Brain pericyte (primary cell): Measurements from ENCODE around the gene DPP6.
"Not testable (repeated sequence)": the region's sequence is repeated elsewhere in the genome, so short reads cannot be mapped to it uniquely, and the experiment has no call there.

Experiments
- DNase-seq: peaks from one replicate; pipeline ENCODE4 v3.0.0-alpha.2; 2012; ENCODE audit warnings: low read depth, low spot score

Gene DPP6

DNA sequence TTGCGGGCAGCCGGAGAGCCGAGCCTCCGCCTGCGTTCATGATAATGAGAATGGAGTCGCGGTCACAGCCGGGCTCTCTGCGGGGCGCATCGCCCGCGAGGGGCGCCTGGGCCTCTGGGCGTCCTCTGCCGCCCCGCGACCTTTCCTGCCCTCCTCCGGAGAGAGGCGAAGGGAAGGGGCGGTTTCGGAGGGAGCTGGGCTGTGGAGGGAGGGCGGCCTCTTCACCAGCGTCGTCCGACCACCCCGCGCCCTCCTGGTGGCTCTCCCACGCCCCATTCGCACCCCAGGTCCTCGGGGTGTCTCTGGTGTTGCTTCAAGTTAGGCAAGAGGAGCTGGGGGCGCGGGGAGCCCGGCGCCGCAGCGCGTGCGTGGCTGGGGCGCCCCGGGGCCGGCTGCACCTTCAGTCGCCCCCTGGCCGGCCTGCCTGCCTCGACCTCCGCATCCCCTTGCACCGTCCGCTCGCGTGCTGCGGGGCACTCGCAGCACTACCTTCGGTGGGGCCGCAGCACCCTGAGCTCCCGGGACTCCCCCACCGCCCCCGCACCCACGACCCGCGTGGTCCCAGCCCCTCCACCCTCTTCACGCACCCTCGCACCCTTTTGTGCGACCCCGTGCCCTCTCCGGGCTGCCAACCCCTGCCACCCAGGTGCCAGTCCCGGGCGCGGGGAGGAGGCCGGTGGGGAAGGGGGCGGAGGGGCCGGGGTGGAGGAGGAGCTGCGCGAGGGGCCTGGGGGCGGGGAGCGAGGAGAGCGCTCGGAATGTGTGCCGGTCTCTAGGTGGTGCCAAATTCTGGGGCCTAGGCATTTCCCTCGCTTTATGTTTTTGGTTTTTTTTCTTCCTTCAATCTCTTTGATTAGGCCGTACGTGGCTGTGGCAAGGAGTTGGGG is at the start of gene DPP6:
Gene DPP6 (plus strand): TSS at position 756 of the 887 bp plus-strand sequence.
- not testable (repeated sequence) for DNase-seq

DNA sequence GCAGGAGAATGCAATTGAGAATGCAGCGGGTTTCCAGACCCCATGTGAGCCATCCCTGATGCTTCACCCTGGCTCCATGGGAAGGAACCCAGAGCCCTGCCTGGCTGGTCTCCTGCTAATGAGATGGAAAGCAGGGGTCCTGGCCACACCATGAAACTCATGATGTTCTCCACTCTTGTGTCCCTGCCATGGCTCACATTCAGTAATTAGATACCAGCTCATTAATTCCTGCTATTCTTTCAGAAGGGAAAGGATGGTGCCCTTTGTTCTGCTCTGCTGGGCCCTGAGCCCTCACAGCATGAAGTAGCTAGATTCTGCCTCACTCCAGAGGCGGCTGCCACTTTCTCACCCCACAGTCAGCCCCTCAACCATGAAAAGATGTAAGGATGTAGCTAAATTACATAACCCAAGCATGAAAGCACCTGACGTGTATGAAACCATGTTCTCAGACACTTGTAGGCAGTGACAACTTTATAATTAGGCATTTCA is 42.7 kb upstream of the DPP6 start:
- DNase-seq = not testable (repeated sequence)

DNA sequence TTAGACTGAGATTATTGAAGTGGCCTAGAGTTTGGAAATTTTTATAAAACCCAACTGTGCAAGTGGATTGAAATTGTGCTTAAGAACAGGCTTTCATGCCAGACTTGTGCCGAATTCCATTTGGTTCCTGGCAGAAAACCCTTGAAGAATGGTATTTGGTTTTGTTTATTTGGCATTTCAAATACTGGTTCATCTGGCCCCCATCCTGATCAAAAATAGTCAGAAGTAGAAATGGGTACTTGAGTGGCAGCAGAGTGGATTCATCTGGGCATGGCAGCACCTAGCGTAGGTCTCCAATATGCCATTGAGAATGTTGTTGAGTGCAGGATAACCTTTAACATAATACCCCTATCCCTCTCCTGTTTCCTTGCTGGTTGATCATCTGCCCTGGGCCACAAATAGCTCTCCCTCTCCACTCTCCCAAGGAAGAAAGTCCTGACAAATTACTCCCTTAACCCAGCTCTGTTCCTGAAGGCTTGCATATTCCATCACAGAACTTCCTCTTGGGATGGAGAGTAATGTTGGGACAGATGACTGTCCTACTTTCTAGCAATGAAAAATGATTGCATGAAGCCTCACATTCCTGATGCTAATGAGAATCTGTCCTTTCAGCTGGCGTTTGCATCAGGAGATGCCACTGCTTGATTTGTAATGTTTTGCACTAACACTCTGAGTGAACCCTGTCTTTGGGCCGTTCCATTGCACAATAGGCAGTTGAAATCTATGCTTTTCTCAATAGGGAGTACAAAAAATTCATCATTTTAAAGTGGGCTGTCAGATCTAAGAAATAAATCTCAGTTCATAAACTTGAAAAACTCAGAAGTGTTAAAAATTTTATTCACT is 41.3 kb upstream of the DPP6 start:
- not testable (repeated sequence) for DNase-seq

DNA sequence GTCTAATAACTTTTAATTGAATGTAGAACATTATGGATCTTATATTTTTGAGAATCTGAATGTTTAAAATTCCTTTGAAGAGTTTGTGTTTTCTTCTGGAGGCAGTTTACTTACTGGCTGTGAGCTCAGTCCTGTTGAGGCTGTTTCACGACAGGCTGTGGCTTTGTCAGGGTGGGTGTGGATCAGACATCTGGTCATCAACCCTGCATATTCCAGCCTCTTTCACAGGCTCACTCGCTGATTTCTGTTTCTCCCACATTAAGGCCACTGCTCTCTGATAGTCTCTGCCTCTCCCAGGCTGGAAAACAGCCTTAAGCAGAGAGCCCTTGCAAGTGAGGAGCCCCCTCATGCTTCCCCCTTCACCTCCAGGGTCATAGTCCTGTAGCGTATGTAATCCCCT is 39.4 kb upstream of the DPP6 start:
- DNase-seq = not testable (repeated sequence)

DNA sequence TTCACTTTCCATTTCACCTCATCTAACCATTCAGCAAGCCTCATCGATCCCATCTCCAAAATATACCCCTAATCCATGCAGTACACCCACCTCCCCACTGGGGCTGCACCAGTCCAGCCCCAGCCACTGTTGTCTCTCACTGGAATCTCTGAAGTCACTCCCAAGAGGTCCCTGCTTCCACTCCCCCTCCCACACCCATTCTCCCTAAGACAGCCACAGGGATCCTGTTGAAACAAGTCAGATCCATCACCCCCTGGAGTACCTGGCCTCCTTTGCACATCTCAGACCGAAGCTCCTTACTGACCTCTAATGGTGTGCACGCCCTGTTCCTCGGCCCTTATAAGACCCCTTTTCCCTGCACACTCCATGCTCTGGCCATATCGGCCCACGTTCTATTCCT is 36.6 kb upstream of the DPP6 start:
- DNase-seq = not testable (repeated sequence)

DNA sequence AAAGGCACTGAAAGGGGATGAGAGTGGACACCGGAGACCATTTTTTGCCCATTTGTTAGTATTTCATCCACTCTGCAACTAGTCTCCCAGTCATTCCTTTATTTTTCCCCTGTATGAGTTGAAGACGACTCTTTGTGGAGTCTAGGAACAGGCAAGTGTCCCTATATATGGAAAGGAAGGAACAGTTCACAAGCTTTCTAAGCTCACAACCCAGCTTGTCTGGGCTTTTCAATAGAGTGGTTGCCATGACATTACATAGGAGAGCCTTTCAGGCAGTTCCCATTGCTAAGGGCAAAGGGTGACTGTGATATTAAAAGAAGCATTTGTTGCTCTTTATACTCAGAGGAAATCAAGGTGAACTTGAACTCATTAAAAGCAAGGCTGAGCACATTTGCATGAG is 33.8 kb upstream of the DPP6 start:
- DNase-seq = not testable (repeated sequence)

DNA sequence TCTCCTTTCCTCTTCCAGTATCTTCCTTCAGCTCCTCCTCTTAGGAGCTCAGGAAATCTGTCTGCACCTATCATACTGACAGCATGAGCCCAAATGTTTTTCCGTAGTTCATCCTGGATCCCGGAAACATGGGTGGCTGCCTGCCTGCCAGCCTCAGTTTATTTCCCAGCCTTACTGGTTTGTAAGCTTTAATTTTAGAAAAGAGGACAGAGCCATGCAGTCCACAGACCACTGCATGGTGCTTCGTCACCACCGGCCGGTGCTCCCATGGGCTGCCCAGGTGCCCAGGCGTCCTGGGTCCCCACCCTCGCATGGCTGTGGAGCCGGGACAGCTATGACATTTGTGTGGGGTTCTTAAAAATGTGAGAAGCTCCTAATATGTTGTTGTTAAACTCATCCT is 24.4 kb upstream of the DPP6 start:
- not testable (repeated sequence) for DNase-seq

DNA sequence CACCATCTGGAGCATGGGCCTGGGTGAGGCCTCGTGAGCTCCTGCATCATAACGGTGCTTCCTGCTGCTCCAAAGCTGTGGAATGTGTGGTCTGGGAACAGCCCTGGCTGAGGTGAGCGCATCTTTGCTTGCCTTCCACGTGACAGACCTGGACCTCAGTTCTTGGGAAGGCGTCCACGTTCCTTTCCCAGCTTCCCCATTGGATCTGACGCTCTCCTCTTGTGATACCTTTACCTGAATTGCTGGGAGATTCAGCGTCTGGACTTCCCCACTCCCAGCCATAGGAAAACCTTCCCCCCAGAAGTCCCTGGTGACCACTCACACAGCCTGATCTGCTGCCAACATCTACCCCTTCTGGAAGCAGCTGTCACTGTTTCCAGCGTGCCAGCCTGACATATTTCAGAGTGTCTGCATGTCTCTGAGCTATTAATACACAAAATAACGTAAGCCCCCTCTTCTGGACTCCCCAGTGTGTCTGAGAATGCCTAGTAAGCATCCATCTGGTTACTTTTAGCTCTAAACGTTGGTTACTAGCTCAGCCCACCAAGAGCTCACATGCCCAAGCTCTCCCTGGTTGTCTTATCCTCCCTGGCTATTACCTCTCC is 21.6 kb upstream of the DPP6 start:
- not testable (repeated sequence) for DNase-seq

DNA sequence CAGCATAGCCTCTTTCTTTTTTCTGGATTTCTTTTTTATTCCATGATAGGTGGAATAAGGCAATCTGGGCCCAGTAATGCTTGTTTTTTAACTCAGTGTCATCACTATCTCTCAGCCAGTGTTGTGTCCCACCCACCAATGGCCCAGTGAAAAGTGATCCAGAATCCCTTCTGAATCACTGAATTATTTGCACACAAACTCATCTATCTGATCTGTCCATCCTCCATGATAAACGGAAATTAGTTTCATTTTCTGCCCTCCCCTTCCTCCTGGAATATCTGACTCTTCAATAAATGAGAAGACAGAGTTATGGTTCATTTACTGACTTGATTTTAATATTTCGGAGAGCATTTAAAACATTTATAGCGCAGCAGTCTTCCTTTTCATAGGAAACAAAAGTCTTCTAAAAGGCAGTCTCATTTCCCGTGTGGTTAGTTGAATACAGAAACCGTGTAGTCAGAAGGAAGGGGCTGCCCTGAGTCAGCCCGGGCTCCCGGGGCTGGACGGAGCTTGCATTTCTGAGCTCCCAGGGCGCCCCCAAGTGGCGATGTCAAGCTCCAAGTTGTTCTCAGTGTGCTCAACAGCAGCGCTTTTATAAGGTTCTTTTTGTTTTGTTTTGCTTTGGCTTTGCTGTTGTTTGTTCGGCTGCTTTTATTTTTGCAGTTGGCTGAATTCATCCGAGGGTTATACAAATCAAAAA is 12.6 kb upstream of the DPP6 start:
- not testable (repeated sequence) for DNase-seq

DNA sequence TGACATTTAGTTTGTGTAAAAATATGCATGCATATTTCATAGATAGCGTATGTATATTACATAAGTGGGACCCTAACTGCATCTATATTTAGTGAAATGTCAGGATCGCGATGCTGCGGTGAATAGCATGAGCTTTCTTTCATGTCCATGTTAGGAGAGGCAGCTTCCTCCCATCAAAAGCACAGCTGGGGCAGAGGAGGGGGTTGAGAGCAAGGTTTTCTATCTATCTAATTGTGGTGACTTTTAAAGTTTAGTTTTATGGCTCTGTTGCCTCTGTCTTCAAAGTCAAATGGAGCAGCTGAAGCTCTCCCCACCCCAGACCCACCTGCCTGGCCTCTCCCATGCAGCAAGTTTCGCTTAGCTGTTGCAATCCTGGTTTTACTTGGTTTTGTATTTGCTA is 1.8 kb upstream of the DPP6 start:
- not testable (repeated sequence) for DNase-seq

DNA sequence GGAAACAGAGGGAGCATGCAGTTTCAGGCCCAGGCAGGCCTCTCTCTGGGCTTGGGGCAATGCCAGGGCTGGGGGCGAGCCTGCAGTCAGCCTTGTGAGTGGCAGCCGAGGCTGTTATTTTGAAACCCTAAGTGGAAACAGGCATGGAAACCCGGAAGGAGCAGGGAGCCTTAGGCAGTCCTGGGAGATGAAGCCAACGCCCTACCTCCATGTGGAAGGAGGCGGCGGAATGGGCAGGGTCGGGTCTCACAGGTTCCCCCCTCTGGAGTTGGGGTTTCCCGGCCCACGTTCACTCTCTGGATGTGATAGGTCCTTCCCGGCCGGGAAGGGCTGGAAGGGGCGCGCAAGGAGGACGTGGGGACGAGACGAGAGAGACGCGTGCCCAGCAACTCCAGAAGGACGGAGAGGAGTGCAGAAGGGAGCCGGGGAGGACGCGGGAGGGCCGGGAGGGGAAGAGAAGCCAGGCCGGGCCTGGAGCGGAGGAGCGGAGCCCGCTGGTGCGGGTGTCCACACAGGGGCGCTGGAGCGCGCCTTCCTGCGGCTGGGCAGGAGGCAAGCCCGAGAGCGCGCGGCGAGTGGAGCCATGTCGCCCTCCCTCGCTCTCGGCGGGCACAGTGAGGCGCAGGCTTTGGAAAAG is 1.1 kb upstream of the DPP6 start:
- DNase-seq = not testable (repeated sequence)

DNA sequence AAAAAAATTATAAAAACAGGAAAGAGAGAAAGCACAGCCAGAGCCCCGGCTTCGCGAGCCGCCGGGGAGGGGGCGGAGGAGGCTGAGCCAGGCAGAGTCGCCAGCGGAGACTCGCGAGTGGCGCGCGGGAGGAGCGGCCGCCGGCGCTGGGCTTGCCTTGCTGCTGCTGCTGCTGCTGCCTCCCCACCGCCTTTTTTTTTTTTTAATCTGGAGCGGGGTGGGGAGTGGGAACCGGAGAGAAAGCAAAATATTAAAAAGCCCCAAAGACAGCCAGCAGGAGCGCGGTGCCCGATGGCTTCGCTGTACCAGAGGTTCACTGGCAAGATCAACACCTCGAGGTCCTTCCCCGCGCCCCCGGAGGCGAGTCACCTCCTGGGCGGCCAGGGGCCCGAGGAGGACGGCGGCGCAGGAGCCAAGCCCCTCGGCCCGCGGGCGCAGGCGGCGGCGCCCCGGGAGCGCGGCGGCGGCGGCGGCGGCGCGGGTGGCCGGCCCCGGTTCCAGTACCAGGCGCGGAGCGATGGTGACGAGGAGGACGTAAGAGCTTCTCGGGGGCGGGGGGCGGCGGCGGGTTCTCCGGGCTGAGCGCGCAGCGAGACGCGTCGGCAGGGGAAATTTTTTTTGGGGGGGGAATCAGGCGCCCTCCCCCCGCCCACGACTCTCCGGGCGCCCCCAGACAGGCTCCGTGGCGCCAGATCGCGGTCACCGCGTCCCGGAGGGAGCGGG is 493 bp downstream of the DPP6 start:
- not testable (repeated sequence) for DNase-seq

DNA sequence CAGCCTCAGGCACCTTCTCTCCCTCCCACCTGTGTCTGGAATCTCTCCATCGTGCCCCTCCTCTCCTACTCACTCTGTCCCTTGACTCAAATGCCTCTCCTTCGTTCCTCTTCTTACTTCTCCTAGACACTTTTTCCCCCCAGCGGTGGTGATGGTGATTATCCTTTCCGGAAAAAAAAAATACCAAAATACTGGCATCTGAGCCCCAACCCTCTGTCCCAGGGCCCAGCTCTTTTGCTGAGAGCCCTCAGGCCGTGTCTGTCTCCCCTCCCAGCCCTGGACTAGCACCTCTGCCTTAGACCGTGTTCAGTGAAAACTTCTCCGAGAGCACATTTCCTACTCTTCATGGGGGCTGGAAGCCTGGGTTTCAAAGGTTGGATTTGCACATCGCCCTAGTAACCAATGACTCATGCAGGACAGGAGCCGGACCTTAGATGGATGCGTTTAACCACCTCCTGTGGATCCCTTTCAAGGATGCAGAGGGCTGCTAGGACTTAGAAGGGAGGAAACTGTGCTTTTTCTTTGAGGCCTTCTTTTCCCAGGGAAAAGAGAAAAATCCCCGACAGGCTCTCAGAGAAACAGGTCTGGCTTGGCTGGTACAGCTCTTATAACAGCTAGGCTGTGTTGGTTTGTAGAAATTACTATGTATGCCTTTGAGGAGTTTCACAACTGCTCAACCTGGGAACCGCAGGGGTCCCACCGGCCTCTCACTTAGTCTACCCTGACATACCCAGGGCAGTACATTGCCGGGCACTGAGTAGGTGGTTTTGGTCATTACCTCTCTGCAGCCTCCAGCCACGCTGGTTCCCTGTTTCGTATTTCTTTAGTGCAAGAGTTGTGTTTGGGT is 1.5 kb downstream of the DPP6 start:
- not testable (repeated sequence) for DNase-seq

DNA sequence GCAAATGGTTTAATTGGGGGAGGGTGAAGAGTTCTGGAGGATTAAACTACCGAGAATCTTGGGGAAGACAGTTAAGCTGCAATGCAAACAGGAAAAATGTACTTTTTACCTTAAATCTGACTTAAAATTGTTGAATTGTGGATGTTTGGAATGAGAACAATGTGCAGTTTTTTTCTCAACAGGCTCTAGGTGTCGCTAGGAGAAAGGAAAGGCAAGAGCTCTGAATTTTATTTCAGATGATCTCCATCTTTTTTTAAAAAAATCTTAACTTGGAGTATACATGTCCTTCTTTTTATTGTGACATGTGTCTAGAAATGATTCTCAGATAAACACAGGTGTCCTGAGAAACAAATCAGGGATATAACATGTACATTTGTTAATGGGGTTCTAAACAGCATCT is 2.5 kb downstream of the DPP6 start:
- not testable (repeated sequence) for DNase-seq

DNA sequence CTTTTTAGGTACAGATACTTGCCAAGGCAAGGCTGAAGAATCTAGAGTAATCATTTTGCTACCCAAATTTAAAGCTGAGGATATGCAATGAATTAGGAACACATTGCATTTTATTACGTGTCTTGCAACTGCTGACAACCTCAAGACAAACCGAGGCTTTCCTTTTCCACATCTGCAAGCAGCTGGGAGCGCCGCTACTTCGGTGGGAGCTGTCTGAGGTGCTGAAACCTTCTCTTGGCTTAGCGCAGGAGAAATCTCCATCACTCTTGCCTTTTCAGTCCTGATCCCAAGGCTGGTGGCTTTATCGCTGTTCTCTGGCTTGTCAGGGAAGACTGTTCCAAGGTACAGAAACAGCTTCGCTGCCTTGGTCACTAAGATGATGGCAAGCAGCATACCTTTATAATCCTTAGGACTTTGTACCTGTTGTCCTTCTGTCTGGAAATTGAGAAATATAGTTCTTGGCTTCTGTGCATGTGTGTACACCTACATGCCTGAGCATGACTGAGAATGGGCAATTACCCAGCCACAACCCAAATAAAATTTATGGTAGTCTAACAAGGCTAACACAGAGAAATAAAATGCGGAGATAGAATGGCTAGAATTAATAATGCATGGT is 3.4 kb downstream of the DPP6 start:
- DNase-seq = not testable (repeated sequence)

DNA sequence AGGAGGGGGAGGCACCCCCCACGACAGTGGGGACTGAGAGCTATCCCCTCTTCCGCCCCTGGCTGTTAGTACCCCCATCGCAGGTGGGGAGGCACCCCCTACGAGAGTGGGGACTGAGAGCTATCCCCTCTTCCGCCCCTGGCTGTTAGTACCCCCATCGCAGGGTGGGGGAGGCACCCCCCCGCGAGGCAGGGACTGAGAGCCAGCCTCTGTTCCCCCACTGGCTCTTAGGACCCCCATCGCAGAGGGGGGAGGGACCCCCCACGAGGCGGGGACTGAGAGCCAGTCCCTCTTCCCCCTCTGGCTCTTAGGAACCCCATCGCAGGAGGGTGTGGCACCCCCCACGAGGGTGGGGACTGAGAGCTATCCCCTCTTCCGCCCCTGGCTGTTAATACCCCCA is 6.6 kb downstream of the DPP6 start:
- DNase-seq = not testable (repeated sequence)

DNA sequence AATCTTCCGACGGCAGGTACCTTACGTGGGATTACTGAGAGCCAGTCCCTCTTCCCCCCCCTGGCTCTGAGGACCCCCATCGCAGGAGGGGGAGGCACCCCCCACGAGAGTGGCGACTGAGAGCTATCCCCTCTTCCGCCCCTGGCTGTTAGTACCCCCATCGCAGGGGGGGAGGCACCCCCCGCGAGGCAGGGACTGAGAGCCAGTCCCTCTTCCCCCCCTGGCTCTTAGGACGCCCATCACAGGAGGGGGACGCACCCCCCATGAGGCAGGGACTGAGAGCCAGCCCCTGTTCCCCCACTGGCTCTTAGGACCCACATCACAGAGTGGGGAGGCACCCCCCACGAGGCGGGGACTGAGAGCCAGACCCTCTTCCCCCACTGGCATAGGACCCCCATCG is 8.4 kb downstream of the DPP6 start:
- DNase-seq = not testable (repeated sequence)

DNA sequence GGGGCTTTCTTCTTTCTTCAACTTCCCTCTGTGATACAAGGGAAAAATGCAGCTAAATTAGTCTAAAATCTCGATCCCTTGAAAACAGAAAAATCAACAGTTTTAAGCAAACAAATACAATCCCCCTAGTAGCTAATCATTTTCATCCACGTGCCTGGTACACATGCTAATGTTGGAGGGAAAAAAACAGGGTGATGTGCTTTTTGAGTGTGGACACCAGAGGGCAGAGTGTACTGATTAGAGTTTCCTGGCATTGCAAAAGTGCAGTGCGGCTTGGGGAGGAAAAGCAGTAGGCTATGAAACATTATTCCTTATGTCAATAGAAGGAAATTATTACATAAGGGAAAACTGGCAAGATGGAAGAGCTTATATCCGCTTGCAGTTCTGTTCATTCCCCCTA is 19.6 kb downstream of the DPP6 start:
- DNase-seq = not testable (repeated sequence)
